ENCODE measurements around the gene CRISP3.

DNA sequence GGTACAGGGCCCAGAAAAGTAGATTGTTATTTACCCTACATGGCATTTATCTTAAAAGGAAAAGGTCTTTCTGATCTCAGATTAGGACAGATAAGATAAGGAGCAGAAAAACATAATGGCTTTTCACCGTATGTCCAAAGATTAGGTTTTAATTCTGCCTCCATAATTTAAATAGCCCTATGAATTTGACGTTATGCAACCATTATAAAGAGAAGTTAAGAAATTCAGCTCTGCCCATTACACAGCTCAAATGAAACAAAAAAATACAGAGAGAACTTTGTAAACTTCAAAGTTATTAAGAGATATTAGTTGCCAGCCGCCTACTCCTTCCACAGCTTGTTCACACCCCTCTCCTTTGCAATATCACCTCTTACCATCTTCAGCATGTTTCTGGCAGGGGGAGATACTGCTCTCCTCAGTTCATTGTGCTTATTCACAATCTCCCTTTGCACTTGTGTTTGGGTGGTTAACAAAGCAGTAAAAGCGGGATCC, 8.1 kb downstream of the CRISP3 start:
- TF ChIP-seq POLR2A (IDR thresholded peaks at IDR 0.05; ENCODE audit: low read length): no peak
- TF ChIP-seq, protein P1, sequence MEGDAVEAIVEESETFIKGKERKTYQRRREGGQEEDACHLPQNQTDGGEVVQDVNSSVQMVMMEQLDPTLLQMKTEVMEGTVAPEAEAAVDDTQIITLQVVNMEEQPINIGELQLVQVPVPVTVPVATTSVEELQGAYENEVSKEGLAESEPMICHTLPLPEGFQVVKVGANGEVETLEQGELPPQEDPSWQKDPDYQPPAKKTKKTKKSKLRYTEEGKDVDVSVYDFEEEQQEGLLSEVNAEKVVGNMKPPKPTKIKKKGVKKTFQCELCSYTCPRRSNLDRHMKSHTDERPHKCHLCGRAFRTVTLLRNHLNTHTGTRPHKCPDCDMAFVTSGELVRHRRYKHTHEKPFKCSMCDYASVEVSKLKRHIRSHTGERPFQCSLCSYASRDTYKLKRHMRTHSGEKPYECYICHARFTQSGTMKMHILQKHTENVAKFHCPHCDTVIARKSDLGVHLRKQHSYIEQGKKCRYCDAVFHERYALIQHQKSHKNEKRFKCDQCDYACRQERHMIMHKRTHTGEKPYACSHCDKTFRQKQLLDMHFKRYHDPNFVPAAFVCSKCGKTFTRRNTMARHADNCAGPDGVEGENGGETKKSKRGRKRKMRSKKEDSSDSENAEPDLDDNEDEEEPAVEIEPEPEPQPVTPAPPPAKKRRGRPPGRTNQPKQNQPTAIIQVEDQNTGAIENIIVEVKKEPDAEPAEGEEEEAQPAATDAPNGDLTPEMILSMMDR (IDR thresholded peaks at IDR 0.05): no peak
- no peak for TF ChIP-seq ZFP36 (IDR thresholded peaks at IDR 0.05; ENCODE audit: borderline replicate concordance, partially characterized antibody)
- TF ChIP-seq MAZ (IDR thresholded peaks at IDR 0.05; ENCODE audit: borderline replicate concordance, low read depth, low read length): no peak
- no peak for TF ChIP-seq MAFK (IDR thresholded peaks at IDR 0.05; ENCODE audit: partially characterized antibody)

Data from A549 (cell line).